Mesenchymal stem cell (in vitro differentiated cells and primary cell): ENCODE results near the gene FPR1.

ENCODE experiments used
- DNase-seq: peaks from one replicate; pipeline ENCODE4 v3.0.0-alpha.2; 2013
- H2AFZ ChIP-seq: one replicate; pipeline ENCODE4 v1.6.1; 2013; ENCODE audit warnings: low read depth, mild to moderate bottlenecking, control low read depth, inconsistent platforms, low read length, moderate library complexity
- H2AK5ac ChIP-seq: 2 replicates; pipeline ENCODE4 v1.6.1; 2013; ENCODE audit warnings: low read length, moderate library complexity, mild to moderate bottlenecking, inconsistent platforms; ENCODE audit not compliant: severe bottlenecking
- H2BK120ac ChIP-seq: one replicate; pipeline ENCODE4 v1.6.1; 2013; ENCODE audit warnings: low read depth, mild to moderate bottlenecking, inconsistent platforms, low read length, moderate library complexity
- H2BK12ac ChIP-seq, 2 experiments: one replicate each; pipeline ENCODE4 v1.6.1; 2013; ENCODE audit warnings: inconsistent platforms in 2 of 2, low read length in 2 of 2, mild to moderate bottlenecking in 2 of 2, moderate library complexity in 2 of 2, control low read depth in 1 of 2
- H2BK15ac ChIP-seq: one replicate; pipeline ENCODE4 v1.6.1; 2013; ENCODE audit warnings: mild to moderate bottlenecking, low read depth, inconsistent platforms; ENCODE audit not compliant: poor library complexity, severe bottlenecking
- H2BK5ac ChIP-seq: 2 replicates; pipeline ENCODE4 v1.6.1; 2013; ENCODE audit warnings: low read depth, mild to moderate bottlenecking, low read length, control low read depth, inconsistent platforms; ENCODE audit not compliant: poor library complexity, severe bottlenecking
- H3K14ac ChIP-seq, 2 experiments: one replicate each; pipeline ENCODE4 v1.6.1; 2013; ENCODE audit warnings: inconsistent platforms in 2 of 2, low read length in 2 of 2, control low read depth in 1 of 2, mild to moderate bottlenecking in 1 of 2, moderate library complexity in 1 of 2
- H3K18ac ChIP-seq, 2 experiments: one replicate each; pipeline ENCODE4 v1.6.1; 2013; ENCODE audit warnings: inconsistent platforms in 2 of 2, low read length in 2 of 2, control low read depth in 1 of 2, low read depth in 1 of 2, mild to moderate bottlenecking in 1 of 2
- H3K23ac ChIP-seq, 2 experiments: one replicate each; pipeline ENCODE4 v1.6.1; 2013; ENCODE audit warnings: inconsistent platforms in 2 of 2, low read length in 2 of 2, mild to moderate bottlenecking in 2 of 2, moderate library complexity in 2 of 2, control low read depth in 1 of 2
- H3K27ac ChIP-seq: 2 replicates; pipeline ENCODE4 v1.5.1; 2013; ENCODE audit warnings: mild to moderate bottlenecking, moderate library complexity, low read length, control low read depth, inconsistent platforms; ENCODE audit not compliant: poor library complexity, severe bottlenecking
- H3K27me3 ChIP-seq, 2 experiments: 2 replicates each; pipeline versions ENCODE4 v1.6.1 to v1.7.0; 2013; ENCODE audit warnings: low read length in 2 of 2, mild to moderate bottlenecking in 2 of 2, moderate library complexity in 2 of 2, control low read depth in 1 of 2, inconsistent platforms in 1 of 2; ENCODE audit not compliant: control insufficient read depth in 1 of 2, insufficient read depth in 1 of 2
- H3K36me3 ChIP-seq, 2 experiments: 2 replicates each; pipeline versions ENCODE4 v1.6.1 to v1.7.0; 2013; ENCODE audit warnings: low read length in 2 of 2, control low read depth in 1 of 2, inconsistent platforms in 1 of 2, low read depth in 1 of 2, mild to moderate bottlenecking in 1 of 2; ENCODE audit not compliant: insufficient read depth in 2 of 2, control insufficient read depth in 1 of 2
- H3K4ac ChIP-seq, 2 experiments: one replicate each; pipeline ENCODE4 v1.6.1; 2013; ENCODE audit warnings: inconsistent platforms in 2 of 2, low read length in 2 of 2, mild to moderate bottlenecking in 2 of 2, moderate library complexity in 2 of 2, control low read depth in 1 of 2, low read depth in 1 of 2
- H3K4me1 ChIP-seq: 2 replicates; pipeline ENCODE4 v1.6.1; 2013; ENCODE audit warnings: low read depth, low read length, control low read depth; ENCODE audit not compliant: control insufficient read depth, insufficient read depth
- H3K4me2 ChIP-seq: 2 replicates; pipeline ENCODE4 v1.6.1; 2013; ENCODE audit warnings: low read length, mild to moderate bottlenecking, inconsistent platforms; ENCODE audit not compliant: poor library complexity, severe bottlenecking
- H3K4me3 ChIP-seq, 2 experiments: 2 replicates each; pipeline versions ENCODE4 v1.5.1 to v1.7.0; 2013; ENCODE audit warnings: low read length in 2 of 2, mild to moderate bottlenecking in 2 of 2, control low read depth in 1 of 2, low read depth in 1 of 2; ENCODE audit not compliant: insufficient read depth in 1 of 2
- H3K79me1 ChIP-seq: replicated peaks from 2 replicates; pipeline ENCODE4 v1.6.1; 2013; ENCODE audit warnings: mild to moderate bottlenecking, control low read depth, low read length, inconsistent platforms; ENCODE audit not compliant: poor library complexity, severe bottlenecking
- H3K9ac ChIP-seq: 2 replicates; pipeline ENCODE4 v1.7.0; 2013; ENCODE audit warnings: mild to moderate bottlenecking, low read length, moderate library complexity
- H3K9me3 ChIP-seq: 2 replicates; pipeline ENCODE4 v1.7.0; 2013; ENCODE audit warnings: mild to moderate bottlenecking, low read length; ENCODE audit not compliant: control insufficient read depth
- H4K8ac ChIP-seq: one replicate; pipeline ENCODE4 v1.6.1; 2013; ENCODE audit warnings: inconsistent platforms, mild to moderate bottlenecking, low read length, moderate library complexity
- H4K91ac ChIP-seq: one replicate; pipeline ENCODE4 v1.6.1; 2013; ENCODE audit warnings: mild to moderate bottlenecking, low read length, inconsistent platforms
- WGBS: methylation state at CpG from one replicate; pipeline ENCODE4 v1.1.7; 2013; ENCODE audit warnings: mixed read lengths; 5-methylcytosine and 5-hydroxymethylcytosine counted together

FPR1 gene

GRCh38 chr19:51727349-51727880 lies 24.3 kb downstream of the FPR1 start:
- 88% methylated on average over 7 of the region's 7 CpGs for WGBS
- no peak for DNase-seq

GRCh38 chr19:51726049-51726448 lies 25.6 kb downstream of the FPR1 start:
- no peak for DNase-seq
- no peak overlapping the region for H4K8ac ChIP-seq
- peaks cover 2% of the 10 kb centered on the region for H3K4me1 ChIP-seq
- peaks cover 0 to 10% of the 10 kb centered on the region in 2 experiments for H3K27me3 ChIP-seq
- no peaks in the 10 kb centered on the region for H3K9me3 ChIP-seq
- H3K14ac ChIP-seq = no peak overlapping the region
- H3K23ac ChIP-seq = no peak overlapping the region
- H3K4me2 ChIP-seq = no peak overlapping the region
- peak overlapping the region in 1 of 2 experiments; percentile 54 for H3K4me3 ChIP-seq
- no peak overlapping the region for H4K91ac ChIP-seq
- no peaks in the 10 kb centered on the region for H3K36me3 ChIP-seq
- WGBS = 55% methylated on average over 12 of the region's 14 CpGs
- no peak overlapping the region for H2BK12ac ChIP-seq
- H2BK120ac ChIP-seq = no peak overlapping the region
- no peak overlapping the region for H2AK5ac ChIP-seq
- H3K18ac ChIP-seq = no peak overlapping the region
- no peak overlapping the region for H2BK15ac ChIP-seq
- H2BK5ac ChIP-seq = no peak overlapping the region
- no peaks in the 10 kb centered on the region for H3K79me1 ChIP-seq
- no peak overlapping the region for H3K27ac ChIP-seq
- H2AFZ ChIP-seq = no peak overlapping the region
- no peak overlapping the region for H3K4ac ChIP-seq
- H3K9ac ChIP-seq = peak overlapping the region; percentile 80

More at GRCh38 chr19:51727349-51727880, 24.3 kb downstream of the FPR1 start:
- peak overlapping the region; percentile 15 for H4K91ac ChIP-seq
- no peak overlapping the region for H4K8ac ChIP-seq
- H3K27me3 ChIP-seq = peaks cover 0 to 4% of the 10 kb centered on the region in 2 experiments
- no peak overlapping the region for H3K4ac ChIP-seq
- no peak overlapping the region for H3K14ac ChIP-seq
- no peak overlapping the region for H3K4me3 ChIP-seq
- no peak overlapping the region for H2BK120ac ChIP-seq
- peak overlapping the region; percentile 56 for H3K9ac ChIP-seq
- no peak overlapping the region for H3K27ac ChIP-seq
- H2AK5ac ChIP-seq = no peak overlapping the region
- no peak overlapping the region for H2BK5ac ChIP-seq
- no peak overlapping the region for H3K23ac ChIP-seq
- H2BK15ac ChIP-seq = no peak overlapping the region
- no peaks in the 10 kb centered on the region for H3K9me3 ChIP-seq
- H3K4me1 ChIP-seq = peaks cover 2% of the 10 kb centered on the region
- no peak overlapping the region for H2AFZ ChIP-seq
- H2BK12ac ChIP-seq = no peak overlapping the region
- H3K79me1 ChIP-seq = no peaks in the 10 kb centered on the region
- no peaks in the 10 kb centered on the region for H3K36me3 ChIP-seq
- H3K4me2 ChIP-seq = no peak overlapping the region
- no peak overlapping the region for H3K18ac ChIP-seq

GRCh38 chr19:51724543-51724942 lies 27.1 kb downstream of the FPR1 start:
- no peak overlapping the region for H2BK5ac ChIP-seq
- no peak overlapping the region for H3K14ac ChIP-seq
- H3K9me3 ChIP-seq = no peaks in the 10 kb centered on the region
- H3K4me2 ChIP-seq = no peak overlapping the region
- H3K9ac ChIP-seq = peak overlapping the region; percentile 60
- H3K79me1 ChIP-seq = no peaks in the 10 kb centered on the region
- peaks cover 0 to 23% of the 10 kb centered on the region in 2 experiments for H3K27me3 ChIP-seq
- no peak overlapping the region for H2AFZ ChIP-seq
- H3K27ac ChIP-seq = no peak overlapping the region
- peak overlapping the region in 1 of 2 experiments; percentile 65 for H3K4me3 ChIP-seq
- no peak overlapping the region for H2AK5ac ChIP-seq
- H2BK12ac ChIP-seq = no peak overlapping the region
- H3K18ac ChIP-seq = no peak overlapping the region
- H3K4me1 ChIP-seq = peaks cover 2% of the 10 kb centered on the region
- H3K23ac ChIP-seq = no peak overlapping the region
- H2BK15ac ChIP-seq = no peak overlapping the region
- 85% methylated on average over 15 of the region's 15 CpGs for WGBS
- peak overlapping the region; percentile 11 for H4K91ac ChIP-seq
- H3K36me3 ChIP-seq = no peaks in the 10 kb centered on the region
- no peak overlapping the region for H3K4ac ChIP-seq
- H4K8ac ChIP-seq = no peak overlapping the region
- DNase-seq = no peak
- no peak overlapping the region for H2BK120ac ChIP-seq

- no peaks in the 10 kb centered on the region for H3K36me3 ChIP-seq
- peak overlapping the region; percentile 60 for H3K9ac ChIP-seq
- H3K4me2 ChIP-seq = no peak overlapping the region
- no peak overlapping the region for H3K18ac ChIP-seq
- H2BK5ac ChIP-seq = no peak overlapping the region
- no peak overlapping the region for H2AK5ac ChIP-seq
- no peak overlapping the region for H3K23ac ChIP-seq
- H3K9me3 ChIP-seq = no peaks in the 10 kb centered on the region
- no peak overlapping the region for H2BK12ac ChIP-seq
- H3K4me3 ChIP-seq = peak overlapping the region in 1 of 2 experiments; percentile 65
- H2BK15ac ChIP-seq = no peak overlapping the region
- H3K4me1 ChIP-seq = peaks cover 4% of the 10 kb centered on the region
- no peak overlapping the region for H4K8ac ChIP-seq
- H3K4ac ChIP-seq = no peak overlapping the region
- no peak for DNase-seq
- no peak overlapping the region for H2BK120ac ChIP-seq
- 51% methylated on average over 2 of the region's 2 CpGs for WGBS
- H3K14ac ChIP-seq = no peak overlapping the region
- peaks cover 0 to 34% of the 10 kb centered on the region in 2 experiments for H3K27me3 ChIP-seq
- no peaks in the 10 kb centered on the region for H3K79me1 ChIP-seq
- H2AFZ ChIP-seq = no peak overlapping the region
- H3K27ac ChIP-seq = no peak overlapping the region
- H4K91ac ChIP-seq = no peak overlapping the region
Measured at GRCh38 chr19:51722492-51722891, 29.2 kb downstream of the FPR1 start.
